ENCODE data around the gene ENKD1. TPM values are rescaled to one million over a fixed set of nuclear protein-coding genes. Genes with fewer than 3 reads are reported as not detected.
A peak's percentile ranks its signal among the peaks of the same experiment; 100 is the strongest.

The ENKD1 gene
- total and polyA plus RNA-seq, 2 of the 13 experiments (the other 11 are each of a cell fraction or from before 2014, with no cell fraction given), result 10.8 to 20.8 TPM

- TF ChIP-seq, protein P1, sequence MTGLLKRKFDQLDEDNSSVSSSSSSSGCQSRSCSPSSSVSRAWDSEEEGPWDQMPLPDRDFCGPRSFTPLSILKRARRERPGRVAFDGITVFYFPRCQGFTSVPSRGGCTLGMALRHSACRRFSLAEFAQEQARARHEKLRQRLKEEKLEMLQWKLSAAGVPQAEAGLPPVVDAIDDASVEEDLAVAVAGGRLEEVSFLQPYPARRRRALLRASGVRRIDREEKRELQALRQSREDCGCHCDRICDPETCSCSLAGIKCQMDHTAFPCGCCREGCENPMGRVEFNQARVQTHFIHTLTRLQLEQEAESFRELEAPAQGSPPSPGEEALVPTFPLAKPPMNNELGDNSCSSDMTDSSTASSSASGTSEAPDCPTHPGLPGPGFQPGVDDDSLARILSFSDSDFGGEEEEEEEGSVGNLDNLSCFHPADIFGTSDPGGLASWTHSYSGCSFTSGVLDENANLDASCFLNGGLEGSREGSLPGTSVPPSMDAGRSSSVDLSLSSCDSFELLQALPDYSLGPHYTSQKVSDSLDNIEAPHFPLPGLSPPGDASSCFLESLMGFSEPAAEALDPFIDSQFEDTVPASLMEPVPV (CRISPR knock-in tag; IDR thresholded peaks at IDR 0.05), result peak; percentile 23; the same call in 1 of the 2 replicates
- TF ChIP-seq ZNF724P (CRISPR knock-in tag; IDR thresholded peaks at IDR 0.05; ENCODE audit: borderline replicate concordance) (0 out of 2 replicates have a peak, but pooled peaks have one; percentile 2), MTA3 (CRISPR knock-in tag; IDR thresholded peaks at IDR 0.05) (no peak), FOXP1 (IDR thresholded peaks at IDR 0.05) (no peak), FOXP1 (CRISPR knock-in tag; IDR thresholded peaks at IDR 0.05) (no peak), ZNF746 (CRISPR knock-in tag; IDR thresholded peaks at IDR 0.05) (0 out of 2 replicates have a peak, but pooled peaks have one; percentile 46), HNF4G (IDR thresholded peaks at IDR 0.05; ENCODE audit: borderline replicate concordance, low read depth, low read length) (no peak), HNF4G (CRISPR knock-in tag; IDR thresholded peaks at IDR 0.05; ENCODE audit: borderline replicate concordance, low read depth) (0 out of 2 replicates have a peak, but pooled peaks have one; percentile 3), SNAI1 (CRISPR knock-in tag; IDR thresholded peaks at IDR 0.05; ENCODE audit: borderline replicate concordance) (no peak), ZBTB42 (CRISPR knock-in tag; IDR thresholded peaks at IDR 0.05) (no peak; the same call in 1 of the 2 replicates), TARDBP (CRISPR knock-in tag; IDR thresholded peaks at IDR 0.05) (peak; percentile 32; the same call in 1 of the 2 replicates), ZFP62 (CRISPR knock-in tag; IDR thresholded peaks at IDR 0.05) (no peak), ZBTB8A (CRISPR knock-in tag; IDR thresholded peaks at IDR 0.05; ENCODE audit: borderline replicate concordance, low read depth) (no peak), ZNF10 (CRISPR knock-in tag; IDR thresholded peaks at IDR 0.05; ENCODE audit: borderline replicate concordance, low read depth) (no peak), ZKSCAN5 (CRISPR knock-in tag; IDR thresholded peaks at IDR 0.05) (no peak), ZNF530 (CRISPR knock-in tag; IDR thresholded peaks at IDR 0.05; ENCODE audit: low read depth) (no peak), ZNF704 (CRISPR knock-in tag; IDR thresholded peaks at IDR 0.05; ENCODE audit: borderline replicate concordance) (0 out of 2 replicates have a peak, but pooled peaks have one; percentile 56), HNF1B (CRISPR knock-in tag; IDR thresholded peaks at IDR 0.05) (no peak), RBM22 (optimal IDR thresholded peaks at IDR 0.05; ENCODE audit: low read length) (no peak), RARG (CRISPR knock-in tag; IDR thresholded peaks at IDR 0.05; ENCODE audit: low read depth) (no peak; the same call in 1 of the 2 replicates), ZNF335 (CRISPR knock-in tag; IDR thresholded peaks at IDR 0.05) (no peak)
- TF ChIP-seq, protein P2, sequence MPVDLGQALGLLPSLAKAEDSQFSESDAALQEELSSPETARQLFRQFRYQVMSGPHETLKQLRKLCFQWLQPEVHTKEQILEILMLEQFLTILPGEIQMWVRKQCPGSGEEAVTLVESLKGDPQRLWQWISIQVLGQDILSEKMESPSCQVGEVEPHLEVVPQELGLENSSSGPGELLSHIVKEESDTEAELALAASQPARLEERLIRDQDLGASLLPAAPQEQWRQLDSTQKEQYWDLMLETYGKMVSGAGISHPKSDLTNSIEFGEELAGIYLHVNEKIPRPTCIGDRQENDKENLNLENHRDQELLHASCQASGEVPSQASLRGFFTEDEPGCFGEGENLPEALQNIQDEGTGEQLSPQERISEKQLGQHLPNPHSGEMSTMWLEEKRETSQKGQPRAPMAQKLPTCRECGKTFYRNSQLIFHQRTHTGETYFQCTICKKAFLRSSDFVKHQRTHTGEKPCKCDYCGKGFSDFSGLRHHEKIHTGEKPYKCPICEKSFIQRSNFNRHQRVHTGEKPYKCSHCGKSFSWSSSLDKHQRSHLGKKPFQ (CRISPR knock-in tag; IDR thresholded peaks at IDR 0.05; ENCODE audit: insufficient replicate concordance), result peak; percentile 15
- TF ChIP-seq, protein P3, sequence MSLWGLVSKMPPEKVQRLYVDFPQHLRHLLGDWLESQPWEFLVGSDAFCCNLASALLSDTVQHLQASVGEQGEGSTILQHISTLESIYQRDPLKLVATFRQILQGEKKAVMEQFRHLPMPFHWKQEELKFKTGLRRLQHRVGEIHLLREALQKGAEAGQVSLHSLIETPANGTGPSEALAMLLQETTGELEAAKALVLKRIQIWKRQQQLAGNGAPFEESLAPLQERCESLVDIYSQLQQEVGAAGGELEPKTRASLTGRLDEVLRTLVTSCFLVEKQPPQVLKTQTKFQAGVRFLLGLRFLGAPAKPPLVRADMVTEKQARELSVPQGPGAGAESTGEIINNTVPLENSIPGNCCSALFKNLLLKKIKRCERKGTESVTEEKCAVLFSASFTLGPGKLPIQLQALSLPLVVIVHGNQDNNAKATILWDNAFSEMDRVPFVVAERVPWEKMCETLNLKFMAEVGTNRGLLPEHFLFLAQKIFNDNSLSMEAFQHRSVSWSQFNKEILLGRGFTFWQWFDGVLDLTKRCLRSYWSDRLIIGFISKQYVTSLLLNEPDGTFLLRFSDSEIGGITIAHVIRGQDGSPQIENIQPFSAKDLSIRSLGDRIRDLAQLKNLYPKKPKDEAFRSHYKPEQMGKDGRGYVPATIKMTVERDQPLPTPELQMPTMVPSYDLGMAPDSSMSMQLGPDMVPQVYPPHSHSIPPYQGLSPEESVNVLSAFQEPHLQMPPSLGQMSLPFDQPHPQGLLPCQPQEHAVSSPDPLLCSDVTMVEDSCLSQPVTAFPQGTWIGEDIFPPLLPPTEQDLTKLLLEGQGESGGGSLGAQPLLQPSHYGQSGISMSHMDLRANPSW (CRISPR knock-in tag; IDR thresholded peaks at IDR 0.05; ENCODE audit: borderline replicate concordance), result no peak
Measured at GRCh38 chr16:67667453-67667816, 885 bp upstream of the ENKD1 start (continued).

Data from HepG2 (cell line).